ES-I3 (cell line): ENCODE results near the gene TCP11.

ENCODE experiments used
- H3K36me3 ChIP-seq: 2 replicates; pipeline ENCODE4 v1.6.1; 2013; ENCODE audit warnings: mild to moderate bottlenecking, low read length, control low read depth, moderate library complexity; ENCODE audit not compliant: insufficient read depth
- H3K4me1 ChIP-seq: 2 replicates; pipeline ENCODE4 v1.6.1; 2013; ENCODE audit warnings: mild to moderate bottlenecking, control low read depth, low read length; ENCODE audit not compliant: insufficient read depth
- H3K9ac ChIP-seq: 2 replicates; pipeline ENCODE4 v1.6.1; 2013; ENCODE audit warnings: low read depth, mild to moderate bottlenecking, low read length, moderate library complexity
- H3K9me3 ChIP-seq: 2 replicates; pipeline ENCODE4 v1.6.1; 2013; ENCODE audit warnings: mild to moderate bottlenecking, low read length, moderate library complexity; ENCODE audit not compliant: control insufficient read depth, insufficient read depth

Gene TCP11

GRCh38 chr6:35070111-35070510, 71.0 kb downstream of the TCP11 start:
- no peak overlapping the region for H3K9ac ChIP-seq
- peaks cover 12% of the 10 kb centered on the region; the same call in 1 of the 2 replicates for H3K4me1 ChIP-seq
- no peaks in the 10 kb centered on the region for H3K36me3 ChIP-seq
- no peaks in the 10 kb centered on the region for H3K9me3 ChIP-seq

DNA sequence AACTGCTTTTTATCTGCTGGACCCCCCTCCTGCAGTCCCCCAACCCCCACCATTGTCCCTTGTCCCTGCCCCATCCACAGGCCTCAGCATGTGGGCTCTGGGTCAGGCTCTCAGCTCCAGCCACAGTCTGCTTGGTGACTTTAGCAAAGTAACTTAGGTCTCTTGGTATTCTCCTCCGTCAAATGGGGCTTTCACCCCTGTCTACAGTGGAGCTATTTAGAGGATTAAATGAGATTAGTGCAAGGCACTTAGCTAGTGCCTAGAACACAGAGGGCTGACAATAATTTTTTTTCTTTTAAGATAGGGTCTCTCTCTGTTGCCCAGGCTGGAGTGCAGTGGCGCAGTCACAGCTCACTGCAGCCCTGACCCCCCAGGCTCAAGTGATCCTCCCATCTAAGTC, 71.9 kb downstream of the TCP11 start:
- Histone ChIP-seq H3K36me3 (no peaks in the 10 kb centered on the region), H3K9me3 (no peaks in the 10 kb centered on the region), H3K9ac (no peak overlapping the region), H3K4me1 (peaks cover 12% of the 10 kb centered on the region; the same call in 1 of the 2 replicates)

- Histone ChIP-seq H3K36me3 (no peaks in the 10 kb centered on the region), H3K9me3 (no peaks in the 10 kb centered on the region), H3K4me1 (peaks cover 12% of the 10 kb centered on the region; the same call in 1 of the 2 replicates), H3K9ac (no peak overlapping the region)
Measured at GRCh38 chr6:35068644-35069043, 72.5 kb downstream of the TCP11 start.

DNA sequence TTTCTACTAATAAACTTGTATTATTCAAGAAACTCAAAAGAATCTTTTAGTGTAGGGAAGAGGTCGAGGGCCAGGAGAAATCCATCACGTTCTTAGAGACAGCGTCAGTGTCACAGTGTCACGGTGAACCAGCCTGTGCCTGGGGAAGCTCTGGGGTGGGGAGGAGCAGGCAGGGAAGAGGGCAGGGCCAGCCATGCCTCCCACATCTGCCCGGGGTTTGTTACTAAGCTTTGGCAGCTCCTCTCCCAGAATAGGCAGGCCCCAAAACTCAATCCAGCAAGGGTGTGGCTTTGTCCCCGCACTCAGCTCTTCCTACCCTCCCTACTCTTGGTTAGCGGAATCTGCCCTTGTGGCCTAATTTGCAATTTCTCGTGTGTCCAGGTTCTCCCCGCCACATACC, 72.9 kb downstream of the TCP11 start:
- H3K4me1 ChIP-seq = peaks cover 12% of the 10 kb centered on the region; the same call in 1 of the 2 replicates
- H3K9ac ChIP-seq = no peak overlapping the region
- H3K36me3 ChIP-seq = no peaks in the 10 kb centered on the region
- H3K9me3 ChIP-seq = no peaks in the 10 kb centered on the region
